ENCODE results near the gene RAB11FIP5.

DNA sequence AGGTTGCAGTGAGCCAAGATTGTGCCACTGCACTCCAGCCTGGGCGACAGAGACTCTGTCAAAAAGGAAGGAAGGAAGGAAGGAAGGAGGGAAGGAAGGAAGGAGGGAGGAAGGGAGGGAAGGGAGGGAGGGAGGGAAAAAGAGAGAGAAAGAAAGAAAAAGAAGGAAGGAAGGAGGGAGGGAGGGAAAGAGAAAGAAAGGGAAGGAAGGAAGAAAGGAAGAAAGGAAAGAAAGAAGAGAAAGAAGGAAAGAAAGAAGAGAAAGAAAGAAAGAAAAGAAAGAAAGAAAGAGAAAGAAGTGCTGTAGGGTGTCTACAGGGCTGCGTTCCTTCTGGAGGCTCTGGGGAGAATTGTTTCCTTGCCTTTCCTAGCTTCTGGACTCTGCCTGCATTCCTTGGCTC is 22.5 kb upstream of the RAB11FIP5 start:
- TF ChIP-seq GATA2 (IDR thresholded peaks at IDR 0.05; ENCODE audit: low read depth, low read length) (no peak), GATA3 (IDR thresholded peaks at IDR 0.05; ENCODE audit: low read depth, low read length) (no peak)

All from SH-SY5Y (cell line).